Activated effector memory CD4-positive, alpha-beta T cell treated with anti-CD3 and anti-CD28 coated beads, Interleukin-2, amount 50 U/mL, for 16 hours (primary cell): ENCODE data around the gene TRPM3.

ENCODE experiments used
- DNase-seq: peaks from one replicate; pipeline ENCODE4 v3.0.0-alpha.2; 2020

The TRPM3 gene

DNA sequence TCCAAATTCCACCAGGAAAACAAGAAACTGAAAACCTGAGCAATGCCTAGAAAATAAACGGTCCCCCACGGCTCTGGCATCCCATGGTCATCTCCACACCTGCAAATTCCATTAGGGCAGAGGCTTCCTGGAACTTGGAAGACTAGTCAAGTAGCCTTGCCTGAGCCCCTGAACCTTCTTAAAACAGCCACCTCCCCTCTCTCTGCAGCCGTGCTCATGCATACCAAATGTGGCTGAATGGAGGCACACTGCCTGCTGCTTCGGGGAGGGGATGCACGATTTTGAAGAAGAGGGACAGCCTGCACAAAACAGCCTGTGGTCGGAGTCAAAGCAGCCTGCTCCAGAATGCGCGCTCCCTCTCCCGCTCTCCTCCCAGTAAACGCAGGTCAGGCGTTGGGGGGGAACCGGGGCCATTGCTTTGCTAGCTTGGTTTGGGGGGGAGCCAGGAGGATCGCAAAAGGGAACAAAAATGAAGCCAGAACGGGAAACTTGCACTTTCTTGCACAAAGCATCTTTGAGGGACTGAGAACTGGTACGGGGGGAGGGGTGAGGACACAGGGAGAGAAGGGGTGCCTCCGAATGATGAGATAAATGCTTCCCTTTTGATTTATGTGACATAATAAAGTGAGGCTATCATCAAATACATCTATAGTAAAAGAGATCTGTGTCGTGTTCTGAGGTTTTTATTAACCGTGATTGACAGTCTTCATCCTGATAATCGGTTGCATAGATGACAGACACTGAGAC, at the start of gene TRPM3:
TRPM3 (minus strand) TSS at position 347 of the 747 bp plus-strand sequence; CDS start at position 80, 267 bp downstream.
- DNase-seq, result no peak

DNA sequence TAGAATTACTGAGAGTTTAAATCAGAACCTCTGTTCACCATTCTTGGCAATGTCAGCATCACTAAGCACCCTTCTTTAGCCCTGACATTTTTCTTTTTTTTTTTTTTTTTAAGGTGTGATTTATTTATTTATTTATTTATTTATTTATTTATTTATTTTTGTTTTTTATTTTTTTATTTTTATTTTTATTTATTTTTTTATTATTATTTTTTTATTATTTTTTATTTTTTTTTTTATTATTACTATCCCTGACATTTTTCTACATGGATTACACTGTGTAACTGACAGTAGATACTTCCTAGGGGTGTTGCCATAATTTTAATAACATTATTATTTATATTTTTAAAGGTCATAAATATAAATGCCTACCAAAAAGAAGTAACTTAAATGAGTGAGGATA, 47.0 kb upstream of the TRPM3 start:
- no peak for DNase-seq

DNA sequence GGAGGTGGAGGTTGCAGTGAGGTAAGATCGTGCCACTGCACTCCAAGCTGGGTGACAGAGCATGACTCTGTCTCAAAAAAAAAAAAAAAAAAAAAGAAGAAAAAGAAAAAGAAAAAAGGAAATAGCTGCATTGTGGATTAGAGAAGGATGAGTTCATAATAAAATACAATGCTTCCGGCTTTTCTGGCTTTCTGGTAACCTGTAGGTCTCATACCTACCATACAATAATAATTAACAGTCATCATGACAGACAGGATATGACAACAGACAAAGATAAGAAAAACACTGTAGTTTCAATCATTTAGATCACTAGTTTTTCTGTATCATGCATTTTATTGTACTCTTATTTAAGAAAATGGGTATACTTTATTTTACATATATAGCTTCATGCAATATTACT, 40.7 kb upstream of the TRPM3 start:
- DNase-seq, result no peak

DNA sequence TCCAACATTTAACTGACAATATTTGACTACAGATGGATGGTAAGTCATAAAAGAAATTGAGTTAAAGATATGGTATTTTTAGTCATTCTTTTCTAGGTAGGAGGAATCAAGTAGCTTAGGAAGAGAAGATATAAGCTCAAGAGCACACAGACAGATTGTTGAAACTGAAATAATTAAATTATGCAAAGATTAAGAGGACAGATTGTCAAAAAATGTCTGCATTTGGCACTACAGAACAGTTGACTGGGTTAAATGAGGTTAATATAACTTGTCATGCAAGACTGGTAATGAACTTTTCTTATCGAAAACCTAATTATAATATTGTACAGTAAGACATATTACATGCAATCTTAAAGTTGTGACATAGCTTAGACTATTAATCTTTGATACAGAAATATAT, 36.3 kb upstream of the TRPM3 start:
- no peak for DNase-seq

DNA sequence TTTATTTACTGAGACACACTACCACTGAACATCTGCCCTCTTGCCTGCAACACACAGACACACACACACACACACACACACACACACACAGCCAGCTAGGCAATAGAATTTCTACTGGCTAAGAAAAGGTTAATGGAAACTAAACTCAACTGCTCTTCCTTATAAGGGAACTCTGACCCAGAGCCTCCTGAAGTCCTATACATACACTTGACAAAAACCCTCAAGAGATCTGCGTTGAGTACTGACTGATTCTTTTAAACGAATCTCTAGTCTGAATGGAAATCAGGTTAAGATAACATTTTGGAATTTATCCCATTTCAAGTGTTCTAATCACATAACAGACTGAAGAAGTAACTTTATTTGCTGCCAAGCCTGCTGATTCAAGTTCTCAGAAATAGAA, 25.9 kb upstream of the TRPM3 start:
- no peak for DNase-seq

DNA sequence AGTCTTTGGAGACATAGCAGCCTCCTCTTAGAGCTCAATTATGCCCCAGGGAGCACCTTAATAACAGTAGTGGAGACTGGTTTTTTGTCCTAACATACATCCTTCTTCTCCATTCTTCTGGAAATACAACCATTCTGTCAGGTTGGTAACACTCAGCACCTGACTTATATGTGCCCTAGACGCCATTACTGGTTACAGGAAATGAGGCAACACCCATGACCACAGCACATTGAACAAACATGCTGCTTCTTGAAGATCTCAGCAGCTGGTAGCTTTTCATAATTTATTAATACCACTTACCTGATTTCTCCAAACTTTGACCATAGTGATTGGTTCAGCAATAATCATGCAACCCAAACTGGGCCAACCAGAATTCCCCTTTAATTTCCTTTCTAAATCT, 25.1 kb upstream of the TRPM3 start:
- no peak for DNase-seq

DNA sequence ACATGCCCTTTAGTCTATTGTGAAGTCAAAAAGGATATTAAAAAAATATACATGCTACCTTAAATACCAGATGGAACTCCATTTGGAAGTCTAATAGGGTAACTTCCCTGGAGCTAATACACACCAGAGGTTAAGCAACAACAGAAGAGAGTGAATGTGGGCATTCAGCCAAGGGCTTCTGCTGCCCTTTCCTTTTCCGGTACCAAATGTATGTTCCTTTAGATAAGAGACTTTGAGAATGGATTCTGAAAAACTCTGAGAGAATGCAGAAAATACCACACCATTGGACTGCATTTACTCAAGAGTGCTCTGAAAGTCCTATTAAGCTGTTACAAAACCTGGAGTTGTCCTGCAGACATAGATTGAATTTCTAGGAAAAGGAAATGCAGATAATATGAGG, 23.8 kb upstream of the TRPM3 start:
- DNase-seq, result no peak

DNA sequence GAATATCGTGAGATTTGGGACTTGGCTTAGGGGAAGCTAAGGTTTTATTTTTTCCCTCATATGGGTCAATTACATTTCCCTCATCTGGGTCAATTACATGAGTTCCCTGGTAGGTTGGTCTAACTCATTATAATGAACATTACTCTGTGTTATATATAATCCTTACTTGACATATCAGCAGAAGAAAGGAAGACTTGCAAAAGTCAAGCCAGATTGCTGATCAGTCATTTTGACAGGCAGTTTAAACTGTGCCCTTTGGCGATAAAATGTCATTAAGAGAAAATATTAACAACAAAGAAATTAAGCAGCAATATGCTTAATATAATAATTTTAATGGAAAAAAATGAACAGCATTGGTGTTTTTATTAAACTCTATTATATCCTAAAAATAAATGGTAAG, 23.1 kb upstream of the TRPM3 start:
- no peak for DNase-seq

DNA sequence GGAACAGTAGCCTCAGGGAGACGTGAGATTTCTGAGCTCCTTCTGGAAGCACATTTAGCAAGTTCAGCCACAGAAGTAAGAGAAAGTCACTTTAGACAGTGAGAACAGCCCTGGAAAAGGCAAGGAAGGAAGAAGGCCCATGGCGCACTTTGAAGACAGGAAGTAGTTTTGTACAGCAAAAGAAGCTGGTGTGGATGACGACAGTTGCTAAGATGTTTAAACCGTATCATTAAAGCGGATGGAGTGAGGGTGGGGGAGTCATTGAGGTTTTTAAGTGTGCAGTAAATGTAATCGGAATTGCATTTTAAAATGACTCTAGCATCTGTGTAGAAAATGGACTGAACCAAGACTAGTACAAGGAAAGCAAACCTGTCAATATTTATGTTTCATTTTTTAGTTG, 15.3 kb upstream of the TRPM3 start:
- no peak for DNase-seq

DNA sequence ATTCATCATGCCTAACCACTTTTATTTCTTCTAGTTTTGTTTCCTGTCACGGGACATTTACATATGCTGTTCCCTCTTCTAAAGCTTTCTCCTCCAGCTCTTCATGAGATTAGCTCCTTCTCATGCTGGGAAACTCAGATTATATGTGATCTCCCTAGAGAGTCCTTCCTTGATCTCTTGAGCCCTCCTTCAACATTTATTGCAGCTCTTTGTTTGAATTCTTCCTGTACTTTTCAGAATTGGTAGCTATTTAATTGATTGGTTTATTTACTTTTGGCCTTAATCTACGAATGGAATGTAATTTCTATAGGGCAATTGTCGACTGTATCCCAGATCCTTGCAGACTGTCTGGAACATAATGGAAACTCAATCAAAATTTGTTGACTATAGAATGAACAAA, 9.7 kb upstream of the TRPM3 start:
- no peak for DNase-seq

DNA sequence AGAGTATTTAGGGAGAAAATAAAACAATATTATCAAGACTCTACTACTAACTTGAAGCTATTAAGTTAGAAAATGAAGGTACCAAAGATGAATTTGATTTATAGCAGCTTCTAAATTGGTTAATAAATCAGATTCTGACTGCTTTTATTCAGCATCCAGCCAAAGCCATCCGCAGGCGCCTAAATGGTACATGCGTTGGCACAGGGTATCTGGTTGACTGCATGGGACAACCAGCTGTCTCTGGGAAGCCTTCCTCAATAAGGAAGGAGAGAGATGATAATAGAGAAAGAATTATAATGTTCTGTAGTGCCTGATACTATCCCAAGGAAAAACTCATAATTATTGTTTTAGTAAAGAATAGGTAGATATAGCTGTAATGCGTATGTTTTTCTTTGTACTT, 9.1 kb upstream of the TRPM3 start:
- DNase-seq, result no peak

DNA sequence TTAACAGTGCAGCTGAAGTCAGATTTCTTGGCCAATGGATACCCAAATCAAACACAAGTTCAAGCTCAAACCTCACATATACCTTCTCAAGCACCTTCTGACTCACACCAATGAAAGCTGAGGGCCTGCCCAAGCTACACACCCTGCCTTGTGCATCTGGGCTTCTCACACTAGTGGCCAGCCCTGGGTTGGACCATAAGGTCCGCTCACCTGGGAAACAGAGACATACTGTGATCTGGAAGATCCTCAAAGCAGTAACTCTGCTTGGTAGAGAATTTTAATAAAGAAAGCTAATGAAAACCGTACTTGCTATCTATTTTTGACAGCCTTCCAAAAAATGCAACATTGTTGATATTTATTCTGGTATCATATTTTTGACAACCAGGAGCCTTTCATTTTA, 7.4 kb upstream of the TRPM3 start:
- no peak for DNase-seq

DNA sequence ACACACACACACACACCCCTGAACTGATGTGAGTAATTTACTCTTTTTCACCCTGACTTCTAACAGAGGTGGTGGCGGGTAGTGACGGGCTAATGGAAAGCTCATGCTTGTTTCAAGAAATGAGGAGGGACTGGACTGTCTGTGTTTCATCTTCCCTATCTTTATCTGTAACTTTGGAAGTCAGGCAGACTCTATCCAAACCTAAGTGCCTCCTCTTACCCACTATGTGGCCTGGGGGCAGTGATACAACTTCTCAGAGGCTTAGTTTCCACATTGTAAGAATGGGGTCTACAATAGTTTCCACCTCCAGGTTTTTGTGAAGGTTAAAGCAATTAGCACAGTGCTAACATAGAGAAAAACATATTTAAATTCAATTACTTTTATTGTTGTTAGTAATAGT, 5.9 kb upstream of the TRPM3 start:
- no peak for DNase-seq

DNA sequence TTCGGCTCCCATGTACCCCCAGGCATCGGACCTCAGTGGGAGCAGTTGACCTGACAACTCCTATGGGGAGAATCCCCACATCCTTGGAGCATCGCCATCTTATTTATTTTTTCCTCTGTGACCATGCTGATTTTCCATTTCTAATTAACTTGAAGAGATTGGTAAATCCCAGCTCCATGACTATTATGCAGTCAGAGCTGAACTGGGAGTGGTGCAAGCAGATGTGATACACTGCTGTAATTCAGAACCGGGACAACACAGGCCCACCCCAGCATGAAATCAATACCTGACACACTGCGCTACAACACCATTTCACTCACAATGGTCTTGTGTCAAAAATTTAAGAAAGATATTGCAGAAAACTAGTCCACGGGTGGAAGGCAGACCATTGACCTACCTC, 1.0 kb upstream of the TRPM3 start:
- no peak for DNase-seq

DNA sequence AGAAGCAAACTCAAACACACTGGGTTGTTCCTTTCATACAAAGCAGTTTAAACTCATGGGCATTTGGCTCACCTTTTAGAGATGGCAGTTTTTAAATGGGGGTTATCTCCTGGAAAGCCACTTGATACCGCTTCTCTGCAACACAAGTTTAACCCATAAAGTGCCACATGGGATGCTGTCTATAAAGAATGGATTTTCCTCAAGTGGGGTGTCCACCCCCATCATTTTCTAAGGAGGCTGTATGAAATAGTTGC, 528 bp upstream of the TRPM3 start:
- DNase-seq, result no peak

DNA sequence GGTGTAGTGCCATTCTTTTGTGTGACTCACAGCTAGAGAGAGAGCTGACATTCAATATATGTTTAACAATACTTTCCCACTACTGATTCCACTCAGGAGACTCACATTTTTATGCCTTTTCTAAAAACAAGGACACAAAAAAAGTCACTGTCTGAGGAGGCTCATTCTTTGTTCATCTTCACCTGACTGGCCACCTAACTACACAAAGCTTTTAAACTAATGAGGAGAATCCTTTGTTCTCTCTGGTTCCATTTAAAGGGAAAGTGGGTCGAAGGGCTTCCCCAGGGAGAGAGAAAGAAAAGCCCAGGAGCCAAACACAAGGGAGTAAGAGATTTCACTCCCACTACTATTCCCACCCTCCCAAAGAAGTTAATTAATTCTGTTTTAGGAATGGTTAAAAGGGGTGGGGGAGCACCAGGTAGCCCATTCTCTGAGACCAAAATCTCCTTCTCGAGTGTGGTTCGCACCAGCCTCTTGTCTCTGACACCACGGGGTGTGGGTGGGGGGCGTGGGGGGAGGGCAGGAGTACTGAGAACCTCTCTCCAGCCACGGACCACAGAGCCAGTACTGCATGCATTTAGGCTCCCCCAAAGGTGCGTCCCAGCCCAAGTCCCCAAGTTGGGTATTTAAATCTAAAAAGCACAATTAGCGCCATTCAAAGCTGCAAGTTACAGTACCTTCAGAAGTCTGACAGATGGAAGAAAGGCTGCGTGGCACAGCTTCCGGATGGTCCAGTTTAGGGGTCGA, 747 bp downstream of the TRPM3 start:
- DNase-seq, result no peak

DNA sequence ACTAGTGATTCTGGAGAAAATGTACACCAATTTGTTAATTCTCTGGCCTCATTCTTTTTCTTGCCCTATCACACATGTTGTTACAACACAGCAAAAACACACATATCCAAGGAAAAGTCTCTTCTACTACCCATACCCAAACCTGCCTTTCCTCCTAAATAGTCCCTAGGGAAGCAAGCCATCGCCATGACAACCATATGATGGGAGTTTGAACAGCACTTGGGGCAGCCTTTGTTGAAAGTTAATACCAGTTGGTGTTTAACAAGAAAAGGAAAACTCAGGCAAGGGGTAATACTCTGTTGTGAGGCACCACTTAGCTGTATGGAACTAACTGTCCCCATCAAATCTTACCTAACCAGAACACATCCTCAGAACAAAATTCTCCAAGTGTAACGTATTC, 1.7 kb downstream of the TRPM3 start:
- no peak for DNase-seq

DNA sequence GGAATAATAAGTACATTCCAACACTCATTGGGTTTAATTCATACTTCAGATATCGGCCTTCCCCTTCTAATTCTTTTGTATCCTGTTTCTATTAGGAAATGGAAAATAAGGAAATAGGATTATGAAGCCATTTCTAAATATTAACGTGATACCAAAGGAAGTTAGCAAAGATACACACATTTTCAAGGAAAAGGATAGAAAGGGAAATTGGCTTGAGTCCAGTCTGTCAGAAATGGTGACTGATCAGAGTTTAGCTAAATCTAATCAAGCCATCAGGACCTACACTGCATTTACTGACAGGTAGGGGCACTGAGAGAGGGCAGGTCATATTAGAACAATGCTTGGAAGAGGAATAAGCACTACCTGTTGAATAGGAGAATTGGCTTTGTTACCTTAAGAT, 3.1 kb downstream of the TRPM3 start:
- no peak for DNase-seq

DNA sequence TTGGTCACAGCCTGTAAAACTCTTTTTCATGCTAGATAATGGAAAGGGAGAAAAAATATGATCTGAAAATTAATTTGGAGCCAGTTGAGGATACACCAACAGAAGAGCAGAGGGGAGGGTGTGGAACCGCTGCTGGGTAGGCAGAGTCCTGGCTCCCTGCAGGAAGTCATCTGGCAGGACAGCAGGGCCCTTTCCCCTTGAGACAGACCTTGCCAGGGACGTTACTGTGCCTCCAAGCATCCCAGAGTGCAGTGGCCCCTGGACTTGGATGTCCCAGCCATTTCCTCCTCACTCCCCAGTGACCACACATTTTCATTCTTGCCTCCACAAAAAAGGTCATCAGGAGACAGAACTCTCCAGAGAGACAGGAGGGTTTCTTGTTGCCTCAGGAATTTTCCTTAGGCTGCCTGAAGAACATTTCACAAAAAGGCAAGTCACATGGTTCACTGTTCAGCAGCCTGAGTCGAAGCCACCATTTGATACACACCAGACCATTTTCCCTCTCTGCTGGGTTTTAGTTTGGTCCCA, 5.9 kb downstream of the TRPM3 start:
- DNase-seq, result no peak

DNA sequence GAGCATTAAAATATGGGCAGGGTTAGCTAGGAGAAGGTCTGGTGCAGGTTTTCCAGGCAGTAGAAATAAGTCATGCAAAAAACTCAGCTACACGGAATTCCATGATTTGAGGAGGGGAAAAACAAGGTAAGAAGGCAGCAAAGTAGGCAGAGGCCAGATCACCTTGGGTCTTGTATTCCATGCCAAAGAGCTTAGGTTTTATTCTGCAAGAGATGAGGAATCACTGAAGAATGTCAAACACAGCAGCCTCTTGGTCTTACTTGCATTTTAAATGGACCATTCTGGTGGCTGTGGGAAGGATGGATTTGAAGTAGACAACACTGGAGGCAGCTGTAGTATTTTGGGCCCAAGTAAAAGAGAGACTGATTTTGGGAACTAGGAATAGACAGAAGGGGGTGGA, 8.6 kb downstream of the TRPM3 start:
- DNase-seq, result no peak

DNA sequence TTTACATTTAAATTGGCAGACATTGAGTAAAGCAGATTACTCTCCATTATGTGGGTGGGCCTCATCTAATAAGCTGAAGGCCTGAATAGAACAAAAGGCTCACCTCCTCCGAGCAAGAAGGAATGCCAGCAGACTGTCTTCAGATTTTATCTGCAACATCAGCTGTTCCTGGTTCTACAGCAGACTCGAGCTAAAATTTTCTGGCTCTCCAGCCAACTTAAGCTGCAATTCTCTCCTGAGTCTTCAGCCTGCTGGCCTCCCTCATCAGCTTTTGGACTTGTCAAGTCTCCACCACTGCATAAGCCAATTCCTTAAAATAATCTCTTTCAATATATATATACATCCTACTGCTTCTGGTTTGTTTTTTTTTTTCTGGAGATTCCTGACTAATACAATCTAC, 12.5 kb downstream of the TRPM3 start:
- no peak for DNase-seq

DNA sequence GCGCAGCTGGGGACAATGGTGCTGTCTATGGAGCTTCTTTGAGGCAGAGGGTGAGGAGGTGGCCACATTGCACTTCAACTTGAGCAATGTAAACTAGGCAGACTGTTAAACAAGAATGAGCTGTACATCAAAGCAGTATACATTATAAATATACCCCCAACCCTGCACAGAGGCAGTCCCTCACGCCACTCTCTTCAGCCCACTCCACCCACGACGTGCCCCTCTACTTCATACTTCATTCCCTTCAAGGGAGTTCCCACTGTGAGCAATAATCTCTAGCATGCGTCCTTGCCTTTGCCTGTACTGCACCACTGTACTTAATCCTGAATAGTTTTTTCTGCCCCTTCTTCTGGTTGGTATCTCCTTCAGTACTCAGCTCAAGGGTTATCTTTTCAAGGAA, 14.4 kb downstream of the TRPM3 start:
- no peak for DNase-seq

DNA sequence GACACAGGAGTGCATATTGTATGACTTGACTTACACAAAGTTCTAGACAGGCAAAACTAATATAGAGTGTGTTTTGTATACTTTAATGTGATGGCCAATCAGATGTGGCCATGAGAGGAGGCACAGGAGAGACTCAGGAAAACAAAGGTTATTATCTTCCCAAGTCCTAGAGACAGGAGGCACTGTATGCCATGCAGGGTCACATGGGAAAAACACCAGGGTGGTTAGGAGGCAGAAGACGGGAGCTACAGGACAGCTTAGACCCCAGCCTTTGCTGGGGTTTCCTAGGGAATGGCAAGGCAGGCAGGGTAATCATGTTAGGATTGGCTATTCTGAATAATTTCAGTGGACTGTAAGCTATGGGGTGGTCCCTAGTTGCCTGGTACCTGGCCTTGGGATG, 16.2 kb downstream of the TRPM3 start:
- no peak for DNase-seq

DNA sequence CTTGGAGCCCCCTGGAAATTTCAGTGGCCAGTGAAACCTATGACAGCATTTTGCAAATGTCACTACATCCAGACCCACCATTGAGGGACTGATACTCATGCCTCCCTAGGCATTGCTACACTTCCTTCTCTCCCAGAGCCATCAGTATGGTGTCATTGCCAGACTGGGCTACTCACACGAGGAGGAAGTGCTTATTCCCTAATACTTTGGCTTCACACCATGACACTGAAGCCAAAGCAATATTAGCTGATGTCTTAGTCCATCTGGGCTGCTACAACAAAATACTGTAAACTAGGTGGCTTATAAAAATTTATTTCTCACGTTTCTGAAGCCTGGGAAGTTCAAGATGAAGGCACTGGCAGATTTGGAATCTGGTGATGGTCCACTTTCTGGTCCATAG, 22.6 kb downstream of the TRPM3 start:
- no peak for DNase-seq

DNA sequence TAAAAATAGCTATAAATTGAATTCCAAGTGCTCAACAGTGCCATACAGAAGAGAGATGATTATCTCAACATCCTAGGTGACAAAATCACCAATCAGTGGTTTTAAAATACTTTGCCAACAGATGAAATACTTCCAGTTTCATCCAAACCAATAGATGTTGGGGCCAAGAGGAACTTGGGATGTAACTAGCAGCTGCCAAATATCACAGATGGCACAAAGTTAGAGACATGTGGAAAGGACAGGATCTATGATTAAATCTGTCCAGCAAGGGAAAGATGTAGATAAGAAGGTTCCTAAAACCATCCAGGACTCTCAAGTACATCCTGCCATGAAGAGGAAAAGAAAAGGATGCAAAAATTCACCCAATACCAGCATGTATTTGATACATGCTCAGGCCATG, 23.8 kb downstream of the TRPM3 start:
- no peak for DNase-seq
